Sigmoid colon (tissue), 7 donors: ENCODE results near the gene PPP3R2. TPM values are rescaled to one million over a fixed set of nuclear protein-coding genes. Genes with fewer than 3 reads are reported as not detected.

ENCODE experiments used
- DNase-seq: peaks from one replicate; pipeline ENCODE4 v3.0.0-alpha.2; 2019
- H3K27ac ChIP-seq, 4 donors: fragments of 200-600 bp; sonication (generic); one replicate each; pipeline ENCODE4 v1.5.1; 2016 to 2019; ENCODE audit warnings: mild to moderate bottlenecking in 1 of 4
- H3K27me3 ChIP-seq, 3 donors: fragments of 200-600 bp; sonication (generic); one replicate each; pipeline ENCODE4 v1.5.1; 2019; ENCODE audit warnings: mild to moderate bottlenecking in 1 of 3
- H3K36me3 ChIP-seq, 4 donors: fragments of 200-600 bp; sonication (generic); one replicate each; pipeline ENCODE4 v1.5.1; 2016 to 2019
- H3K4me1 ChIP-seq, 4 donors: fragments of 200-600 bp; sonication (generic); one replicate each; pipeline ENCODE4 v1.5.1; 2017 to 2019
- H3K4me3 ChIP-seq, 4 donors: fragments of 200-600 bp; sonication (generic); one replicate each; pipeline ENCODE4 v1.5.1; 2017 to 2019; ENCODE audit warnings: mild to moderate bottlenecking in 2 of 4, moderate library complexity in 1 of 4
- H3K9me3 ChIP-seq, 4 donors: fragments of 200-600 bp in 3 of 4; sonication (generic) in 3 of 4; one replicate each; pipeline versions ENCODE4 v1.5.1 to v1.6.1; 2013 to 2019
- EP300 ChIP-seq, 4 donors: sonication (generic); formaldehyde crosslinking; IDR thresholded peaks; one replicate each; pipeline ENCODE4 v1.6.1; 2017; ENCODE audit warnings: antibody characterized with exemption in 4 of 4
- POLR2A ChIP-seq, 2 donors: fragments of 450-650 bp; IDR thresholded peaks; one replicate each; pipeline ENCODE4 v1.6.1; 2016; ENCODE audit warnings: antibody characterized with exemption in 2 of 2, mild to moderate bottlenecking in 2 of 2, moderate library complexity in 2 of 2
- POLR2AphosphoS5 ChIP-seq, 4 donors: sonication (generic); formaldehyde crosslinking; IDR thresholded peaks; one replicate each; pipeline ENCODE4 v1.6.1; 2017; ENCODE audit warnings: antibody characterized with exemption in 4 of 4
- WGBS, 2 donors: extraction: QIAGEN DNeasy Blood & Tissue Kit; methylation state at CpG; one replicate each; pipeline ENCODE4 v1.1.7; 2013; 5-methylcytosine and 5-hydroxymethylcytosine counted together
- intact Hi-C: fragments of 100-400 bp; cut with DNase I; formaldehyde crosslinking; loops from one replicate; pipeline ENCODE4 v1.15.1; 2023
- polyA plus RNA-seq, 3 donors: library from polyadenylated mRNA; stranded (reverse); fragments of 200-250 nt; gene quantifications; one replicate each; pipeline ENCODE4 v1.2.3, GENCODE V29; 2013
- total RNA-seq, 4 donors: library from RNA; depleted of rRNA; stranded (reverse); fragments of >200 nt; gene quantifications; one replicate each; pipeline ENCODE4 v1.1.0, GENCODE V29; 2016
- TF ChIP-seq, protein P1 (sequence below), 4 experiments: fragments of 450-650 bp in 3 of 4; fragments of 200-600 bp in 1 of 4; IDR thresholded peaks; one replicate each; pipeline ENCODE4 v1.5.1; 2016 to 2019; ENCODE audit warnings: antibody characterized with exemption in 4 of 4, mild to moderate bottlenecking in 3 of 4, moderate library complexity in 2 of 4
- donor health status: healthy with polysubstance abuse.
- donor health status: Bipolar disorder and iron deficiency.
- donor health status: healthy.

Gene PPP3R2
- total and polyA plus RNA-seq, 7 donors = 0.01 TPM; not detected in 6

DNA sequence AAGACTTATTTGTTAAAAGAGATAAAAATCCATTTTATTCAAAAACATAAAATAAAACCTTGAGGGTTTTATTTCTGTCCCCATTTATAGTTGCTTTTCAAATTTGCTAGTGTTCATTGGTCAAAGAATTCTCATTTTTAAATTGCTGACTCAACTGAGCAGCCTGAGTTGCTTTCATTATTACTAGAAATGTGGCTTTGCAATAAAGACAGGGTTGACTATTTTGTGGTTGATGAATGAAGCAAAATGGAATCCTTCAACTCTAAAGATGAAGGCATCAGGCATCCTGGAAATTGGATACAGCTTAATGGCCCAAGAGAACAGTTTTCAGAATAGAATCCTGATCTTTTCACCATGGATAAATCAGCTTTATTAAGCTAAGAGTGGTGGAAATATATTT is 23.9 kb upstream of the PPP3R2 start:
- Histone ChIP-seq H3K9me3 (no peaks in the 10 kb centered on the region), H3K4me3 (no peak overlapping the region), H3K27ac (no peak overlapping the region), H3K4me1 (no peaks in the 10 kb centered on the region), H3K27me3 (no peaks in the 10 kb centered on the region), H3K36me3 (no peaks in the 10 kb centered on the region)
- intact Hi-C loops = no loop called here
- TF ChIP-seq POLR2A (IDR thresholded peaks at IDR 0.05) = no peak
- TF ChIP-seq POLR2AphosphoS5 (IDR thresholded peaks at IDR 0.05) = no peak
- TF ChIP-seq, protein P1, sequence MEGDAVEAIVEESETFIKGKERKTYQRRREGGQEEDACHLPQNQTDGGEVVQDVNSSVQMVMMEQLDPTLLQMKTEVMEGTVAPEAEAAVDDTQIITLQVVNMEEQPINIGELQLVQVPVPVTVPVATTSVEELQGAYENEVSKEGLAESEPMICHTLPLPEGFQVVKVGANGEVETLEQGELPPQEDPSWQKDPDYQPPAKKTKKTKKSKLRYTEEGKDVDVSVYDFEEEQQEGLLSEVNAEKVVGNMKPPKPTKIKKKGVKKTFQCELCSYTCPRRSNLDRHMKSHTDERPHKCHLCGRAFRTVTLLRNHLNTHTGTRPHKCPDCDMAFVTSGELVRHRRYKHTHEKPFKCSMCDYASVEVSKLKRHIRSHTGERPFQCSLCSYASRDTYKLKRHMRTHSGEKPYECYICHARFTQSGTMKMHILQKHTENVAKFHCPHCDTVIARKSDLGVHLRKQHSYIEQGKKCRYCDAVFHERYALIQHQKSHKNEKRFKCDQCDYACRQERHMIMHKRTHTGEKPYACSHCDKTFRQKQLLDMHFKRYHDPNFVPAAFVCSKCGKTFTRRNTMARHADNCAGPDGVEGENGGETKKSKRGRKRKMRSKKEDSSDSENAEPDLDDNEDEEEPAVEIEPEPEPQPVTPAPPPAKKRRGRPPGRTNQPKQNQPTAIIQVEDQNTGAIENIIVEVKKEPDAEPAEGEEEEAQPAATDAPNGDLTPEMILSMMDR (IDR thresholded peaks at IDR 0.05) = no peak
- TF ChIP-seq EP300 (IDR thresholded peaks at IDR 0.05) = no peak
- DNase-seq = no peak

DNA sequence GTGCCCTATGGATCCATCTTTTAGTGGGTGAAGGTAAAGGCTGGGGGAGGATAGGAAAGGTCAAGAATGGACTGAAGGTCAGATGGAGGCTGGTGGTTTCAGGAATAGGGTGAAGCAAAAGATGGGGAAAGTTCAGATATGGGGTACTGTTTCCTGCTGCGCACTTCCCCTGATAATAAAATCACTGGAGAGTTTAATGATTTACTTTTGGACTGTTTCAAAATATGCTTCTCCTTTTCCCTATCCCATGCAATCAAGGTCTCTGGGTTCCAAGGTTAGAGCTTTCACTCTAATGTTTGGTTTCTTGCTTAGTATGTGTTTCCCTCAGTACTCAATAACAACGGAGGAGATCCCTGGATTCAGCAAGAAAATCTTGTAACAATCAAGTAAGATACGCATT is 10.8 kb upstream of the PPP3R2 start:
- TF ChIP-seq EP300 (IDR thresholded peaks at IDR 0.05) = no peak
- no peak for TF ChIP-seq POLR2AphosphoS5 (IDR thresholded peaks at IDR 0.05)
- TF ChIP-seq, protein P1 (IDR thresholded peaks at IDR 0.05) = no peak
- no peak for TF ChIP-seq POLR2A (IDR thresholded peaks at IDR 0.05)
- no peaks in the 10 kb centered on the region for H3K27me3 ChIP-seq
- intact Hi-C loops = no loop called here
- WGBS, 2 donors = 37 to 81% methylated on average over 3 of the region's 3 CpGs
- H3K4me1 ChIP-seq = peaks cover 0 to 4% (median 0%) of the 10 kb centered on the region in 4 donors
- no peaks in the 10 kb centered on the region for H3K9me3 ChIP-seq
- no peak for DNase-seq
- no peak overlapping the region for H3K4me3 ChIP-seq
- H3K36me3 ChIP-seq = no peaks in the 10 kb centered on the region
- H3K27ac ChIP-seq = no peak overlapping the region

DNA sequence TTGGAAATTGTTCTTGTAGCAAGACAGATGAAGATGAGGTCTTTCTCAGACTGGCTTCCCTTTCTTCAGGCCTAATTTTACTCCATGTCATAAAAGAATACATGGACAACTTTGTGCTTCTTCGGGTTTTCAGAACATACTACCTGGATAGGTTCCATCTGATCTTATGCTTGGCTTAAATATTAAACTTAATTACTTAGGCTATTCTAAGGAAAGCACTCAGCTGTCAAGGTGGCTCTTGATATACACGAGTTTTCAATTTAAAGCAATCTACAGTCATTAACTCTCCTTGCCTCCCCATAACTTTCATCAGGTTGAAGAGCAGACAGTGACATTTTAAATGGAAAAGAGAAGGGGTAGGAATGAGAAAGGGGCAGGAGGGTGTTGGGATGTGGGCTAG is 9.5 kb upstream of the PPP3R2 start:
- Histone ChIP-seq H3K4me3 (no peak overlapping the region), H3K4me1 (peaks cover 0 to 4% (median 0%) of the 10 kb centered on the region in 4 donors), H3K27ac (no peak overlapping the region), H3K9me3 (no peaks in the 10 kb centered on the region), H3K36me3 (no peaks in the 10 kb centered on the region), H3K27me3 (no peaks in the 10 kb centered on the region)
- TF ChIP-seq, protein P1 (IDR thresholded peaks at IDR 0.05) = no peak
- TF ChIP-seq EP300 (IDR thresholded peaks at IDR 0.05) = no peak
- no peak for TF ChIP-seq POLR2AphosphoS5 (IDR thresholded peaks at IDR 0.05)
- TF ChIP-seq POLR2A (IDR thresholded peaks at IDR 0.05) = no peak
- intact Hi-C loops = loop anchor here (5.0 kb wide), 1 partner anchor 123 kb away; no protein-coding TSS in a partner anchor
- DNase-seq = no peak
- WGBS, 2 donors = 14 to 64% methylated on average over 2 of the region's 2 CpGs

DNA sequence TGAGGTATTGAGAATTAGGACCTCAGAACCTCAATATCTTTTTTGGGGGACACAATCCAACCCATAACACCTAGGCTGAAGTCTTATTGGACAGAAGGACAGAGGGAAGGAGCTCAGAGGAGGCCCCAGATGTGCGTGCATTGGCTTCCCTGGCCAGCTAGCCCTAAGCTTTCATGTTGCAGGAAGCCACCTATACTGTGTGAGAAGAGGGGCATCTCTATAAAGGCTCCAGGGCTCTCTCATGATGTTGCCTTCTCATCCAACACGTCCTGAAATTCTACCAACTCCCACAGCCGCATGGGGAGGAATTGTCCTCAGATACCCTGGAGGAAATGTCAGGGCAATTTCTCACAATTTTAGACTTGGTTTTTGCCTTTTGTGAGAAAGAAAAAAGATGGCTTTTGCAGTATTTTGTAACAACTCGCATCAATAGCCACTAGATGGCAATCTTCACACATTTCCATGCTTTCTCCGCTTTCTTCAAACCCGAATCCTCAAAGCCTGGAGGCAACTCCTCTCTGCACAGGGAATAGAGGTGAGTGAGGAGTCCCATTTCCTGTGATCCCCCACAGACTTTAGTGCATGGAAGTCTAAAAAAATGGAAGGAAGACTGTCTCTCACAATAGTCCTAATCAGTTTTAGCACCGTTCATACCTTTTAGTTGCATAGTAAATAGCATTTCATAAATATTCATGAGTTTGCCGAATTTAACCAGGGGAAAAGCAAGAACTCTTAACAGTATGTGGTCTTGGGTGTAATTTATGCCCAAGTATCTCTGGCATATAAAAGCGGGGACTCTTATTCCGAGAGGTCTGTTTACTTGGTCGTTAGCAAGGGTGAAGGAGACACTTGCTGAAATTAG is 7.4 kb upstream of the PPP3R2 start:
- no peak for TF ChIP-seq POLR2A (IDR thresholded peaks at IDR 0.05)
- TF ChIP-seq, protein P1 (IDR thresholded peaks at IDR 0.05) = peak in 3 of 4 experiments; percentile 40 to 55 (median 50)
- TF ChIP-seq POLR2AphosphoS5 (IDR thresholded peaks at IDR 0.05) = no peak
- WGBS, 2 donors = 16 to 31% methylated on average over 11 of the region's 11 CpGs
- Histone ChIP-seq H3K9me3 (no peaks in the 10 kb centered on the region), H3K36me3 (no peaks in the 10 kb centered on the region), H3K4me3 (no peak overlapping the region), H3K4me1 (peaks cover 0 to 4% (median 0%) of the 10 kb centered on the region in 4 donors), H3K27ac (no peak overlapping the region), H3K27me3 (no peaks in the 10 kb centered on the region)
- DNase-seq = no peak
- intact Hi-C loops = loop anchor here (5.0 kb wide), 1 partner anchor 125 kb away; no protein-coding TSS in a partner anchor
